HEK293 (cell line): ENCODE results near the gene TBC1D5.

Source experiments
- CTCF ChIA-PET: fragments of 350-600 bp; formaldehyde crosslinking; extraction: SDS; loops from one replicate; lab custom pipeline; 2021; ENCODE audit warnings: antibody characterized with exemption; lab: Yijun Ruan, JAX
- POLR2A ChIA-PET: fragments of 300-600 bp; formaldehyde crosslinking; extraction: SDS; loops from one replicate; lab custom pipeline; 2020; ENCODE audit warnings: antibody characterized with exemption, inconsistent platforms; lab: Yijun Ruan, JAX
- H3K27ac ChIP-seq: fragments of 200-500 bp; sonication (Bioruptor generic); 2 replicates; pipeline ENCODE4 v1.5.1; 2014; ENCODE audit warnings: low read depth, low read length, control low read depth, inconsistent platforms; ENCODE audit errors: extremely low read depth
- H3K36me3 ChIP-seq, 2 experiments: fragments of 200-500 bp in 1 of 2; sonication (Bioruptor generic) in 1 of 2; 1 replicate in 1 of 2; 2 replicates in 1 of 2; pipeline ENCODE4 v1.5.1; 2014 to 2017; ENCODE audit warnings: inconsistent platforms in 2 of 2, low read length in 2 of 2; ENCODE audit not compliant: control insufficient read depth in 2 of 2, insufficient read depth in 1 of 2
- H3K4me1 ChIP-seq: fragments of 200-500 bp; sonication (Bioruptor generic); 2 replicates; pipeline ENCODE4 v1.5.1; 2014; ENCODE audit warnings: mild to moderate bottlenecking, low read length, inconsistent platforms; ENCODE audit not compliant: control insufficient read depth, insufficient read depth
- H3K4me3 ChIP-seq: 2 replicates; pipeline ENCODE4 v1.5.1; 2011; ENCODE audit warnings: low read depth, mild to moderate bottlenecking, control low read depth, low read length, moderate library complexity
- H3K9me3 ChIP-seq: fragments of 200-500 bp; sonication (Bioruptor generic); 2 replicates; pipeline ENCODE4 v1.5.1; 2014; ENCODE audit warnings: low read depth, low read length, inconsistent platforms; ENCODE audit not compliant: control insufficient read depth, insufficient read depth
- BCL11A ChIP-seq: fragments of 450-650 bp; formaldehyde crosslinking; IDR thresholded peaks from 2 replicates; pipeline ENCODE4 v1.5.1; 2016; ENCODE audit warnings: low read depth, missing biosample characterization, missing genetic modification characterization
- PBX3 ChIP-seq: sonication (generic); formaldehyde crosslinking; IDR thresholded peaks from 2 replicates; pipeline ENCODE4 v1.8.1; 2022; ENCODE audit warnings: mild to moderate bottlenecking, moderate library complexity, missing genetic modification reagents
- PRDM4 ChIP-seq: fragments of 450-650 bp; formaldehyde crosslinking; IDR thresholded peaks from 2 replicates; pipeline ENCODE4 v1.5.1; 2017; ENCODE audit warnings: missing biosample characterization, missing genetic modification characterization
- RBAK ChIP-seq: fragments of 450-650 bp; formaldehyde crosslinking; IDR thresholded peaks from 2 replicates; pipeline ENCODE4 v1.5.1; 2016; ENCODE audit warnings: missing biosample characterization, missing genetic modification characterization
- SCRT1 ChIP-seq: fragments of 450-650 bp; formaldehyde crosslinking; IDR thresholded peaks from 2 replicates; pipeline ENCODE4 v1.5.1; 2016; ENCODE audit warnings: missing biosample characterization, missing genetic modification characterization, borderline replicate concordance
- SCRT2 ChIP-seq: fragments of 450-650 bp; formaldehyde crosslinking; IDR thresholded peaks from 2 replicates; pipeline ENCODE4 v1.5.1; 2016; ENCODE audit warnings: missing biosample characterization, missing genetic modification characterization
- ZBTB26 ChIP-seq: fragments of 450-650 bp; formaldehyde crosslinking; optimal IDR thresholded peaks from 2 replicates; pipeline ENCODE3; 2016; ENCODE audit warnings: missing biosample characterization, mild to moderate bottlenecking, missing genetic modification characterization
- ZBTB48 ChIP-seq: fragments of 450-650 bp; formaldehyde crosslinking; IDR thresholded peaks from 2 replicates; pipeline ENCODE4 v1.5.1; 2016; ENCODE audit warnings: missing biosample characterization, missing genetic modification characterization
- ZEB2 ChIP-seq: fragments of 450-650 bp; formaldehyde crosslinking; IDR thresholded peaks from 2 replicates; pipeline ENCODE4 v1.5.1; 2016; ENCODE audit warnings: missing biosample characterization, missing genetic modification characterization
- ZFP69B ChIP-seq: fragments of 450-650 bp; formaldehyde crosslinking; IDR thresholded peaks from 2 replicates; pipeline ENCODE4 v1.5.1; 2016; ENCODE audit warnings: missing biosample characterization, missing genetic modification characterization
- ZNF114 ChIP-seq: fragments of 450-650 bp; formaldehyde crosslinking; IDR thresholded peaks from 2 replicates; pipeline ENCODE4 v1.5.0; 2017; ENCODE audit warnings: missing biosample characterization, missing genetic modification characterization
- ZNF19 ChIP-seq: fragments of 450-650 bp; formaldehyde crosslinking; IDR thresholded peaks from 2 replicates; pipeline ENCODE4; 2016; ENCODE audit warnings: missing biosample characterization, missing genetic modification characterization, low read depth
- ZNF202 ChIP-seq: fragments of 450-650 bp; formaldehyde crosslinking; IDR thresholded peaks from 2 replicates; pipeline ENCODE4 v1.5.1; 2016; ENCODE audit warnings: missing biosample characterization, missing genetic modification characterization, borderline replicate concordance
- ZNF23 ChIP-seq: fragments of 450-650 bp; formaldehyde crosslinking; IDR thresholded peaks from 2 replicates; pipeline ENCODE4 v1.5.1; 2016; ENCODE audit warnings: missing biosample characterization, missing genetic modification characterization, borderline replicate concordance
- ZNF37A ChIP-seq: fragments of 450-650 bp; IDR thresholded peaks from 2 replicates; pipeline ENCODE4 v1.5.1; 2018; ENCODE audit warnings: missing biosample characterization, missing genetic modification characterization
- ZNF404 ChIP-seq: fragments of 450-650 bp; formaldehyde crosslinking; IDR thresholded peaks from 2 replicates; pipeline ENCODE4 v1.5.1; 2017; ENCODE audit warnings: missing biosample characterization, missing genetic modification characterization
- ZNF585B ChIP-seq: fragments of 450-650 bp; formaldehyde crosslinking; IDR thresholded peaks from 2 replicates; pipeline ENCODE4 v1.5.1; 2016; ENCODE audit warnings: missing biosample characterization, missing genetic modification characterization
- ZNF670 ChIP-seq: fragments of 450-650 bp; formaldehyde crosslinking; IDR thresholded peaks from 2 replicates; pipeline ENCODE4 v1.5.1; 2016; ENCODE audit warnings: missing biosample characterization, missing genetic modification characterization, low read depth
- ZNF677 ChIP-seq: fragments of 450-650 bp; IDR thresholded peaks from 2 replicates; pipeline ENCODE4 v1.5.0; 2018; ENCODE audit warnings: missing biosample characterization, mild to moderate bottlenecking, missing genetic modification characterization, moderate library complexity
- ZNF704 ChIP-seq: fragments of 450-650 bp; formaldehyde crosslinking; IDR thresholded peaks from 2 replicates; pipeline ENCODE4 v1.5.1; 2016; ENCODE audit warnings: missing biosample characterization, missing genetic modification characterization
- ZSCAN5A ChIP-seq: fragments of 450-650 bp; formaldehyde crosslinking; IDR thresholded peaks from 2 replicates; pipeline ENCODE4 v1.5.1; 2016; ENCODE audit warnings: missing biosample characterization, missing genetic modification characterization
- TF ChIP-seq, protein P1 (sequence below): IDR thresholded peaks from 2 replicates; pipeline ENCODE4 v1.6.1; 2011; ENCODE audit warnings: mild to moderate bottlenecking, low read depth, low read length, borderline replicate concordance
- TF ChIP-seq, protein P2 (sequence below): fragments of 450-650 bp; formaldehyde crosslinking; conservative IDR thresholded peaks from 2 replicates; pipeline ENCODE4 v1.5.1; 2016; ENCODE audit warnings: low read depth, missing biosample characterization, missing genetic modification characterization

The TBC1D5 gene

DNA sequence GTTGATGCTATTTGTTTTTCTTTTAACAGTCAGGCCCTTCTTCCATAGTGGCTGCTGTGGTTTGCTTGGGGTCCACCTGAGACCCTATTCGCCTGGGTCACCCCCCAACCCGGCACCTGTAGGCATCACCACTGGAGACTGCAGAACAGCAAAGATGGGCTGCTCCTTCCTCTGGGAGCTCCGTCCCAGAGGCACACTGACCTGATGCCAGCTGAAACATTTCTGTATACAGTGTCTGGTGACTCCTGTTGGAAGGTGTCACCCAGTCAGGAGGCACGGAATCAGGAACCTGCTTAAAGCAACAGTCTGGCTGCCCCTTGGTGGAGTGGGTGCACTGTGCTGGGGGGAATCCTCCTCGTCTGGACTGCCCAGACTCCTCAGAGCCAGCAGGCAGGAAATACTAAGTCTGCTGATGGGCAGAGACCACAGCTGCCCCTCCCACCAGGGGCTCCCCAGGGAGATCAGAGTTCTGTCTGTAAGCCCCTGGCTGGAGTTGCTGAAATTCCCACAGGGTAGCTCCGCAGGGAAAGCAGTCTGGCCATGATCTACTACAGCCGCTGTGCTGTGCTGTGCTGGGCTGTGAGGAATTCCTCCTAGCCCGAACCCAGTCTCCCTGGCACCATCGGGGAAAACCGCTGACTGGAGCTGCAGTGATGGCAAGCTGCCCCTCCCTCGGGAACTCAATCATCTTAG lies 248.2 kb downstream of the TBC1D5 start:
- ChIA-PET POLR2A (no interaction called here), CTCF (no interaction called here)
- Histone ChIP-seq H3K4me1 (peaks cover 4% of the 10 kb centered on the region), H3K4me3 (no peak overlapping the region), H3K36me3 (no peaks in the 10 kb centered on the region), H3K9me3 (no peaks in the 10 kb centered on the region), H3K27ac (no peak overlapping the region)
- no peak for TF ChIP-seq ZBTB26 (tag by site-specific recombination)
- TF ChIP-seq, protein P1, sequence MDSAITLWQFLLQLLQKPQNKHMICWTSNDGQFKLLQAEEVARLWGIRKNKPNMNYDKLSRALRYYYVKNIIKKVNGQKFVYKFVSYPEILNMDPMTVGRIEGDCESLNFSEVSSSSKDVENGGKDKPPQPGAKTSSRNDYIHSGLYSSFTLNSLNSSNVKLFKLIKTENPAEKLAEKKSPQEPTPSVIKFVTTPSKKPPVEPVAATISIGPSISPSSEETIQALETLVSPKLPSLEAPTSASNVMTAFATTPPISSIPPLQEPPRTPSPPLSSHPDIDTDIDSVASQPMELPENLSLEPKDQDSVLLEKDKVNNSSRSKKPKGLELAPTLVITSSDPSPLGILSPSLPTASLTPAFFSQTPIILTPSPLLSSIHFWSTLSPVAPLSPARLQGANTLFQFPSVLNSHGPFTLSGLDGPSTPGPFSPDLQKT: no peak
- TF ChIP-seq, protein P2, sequence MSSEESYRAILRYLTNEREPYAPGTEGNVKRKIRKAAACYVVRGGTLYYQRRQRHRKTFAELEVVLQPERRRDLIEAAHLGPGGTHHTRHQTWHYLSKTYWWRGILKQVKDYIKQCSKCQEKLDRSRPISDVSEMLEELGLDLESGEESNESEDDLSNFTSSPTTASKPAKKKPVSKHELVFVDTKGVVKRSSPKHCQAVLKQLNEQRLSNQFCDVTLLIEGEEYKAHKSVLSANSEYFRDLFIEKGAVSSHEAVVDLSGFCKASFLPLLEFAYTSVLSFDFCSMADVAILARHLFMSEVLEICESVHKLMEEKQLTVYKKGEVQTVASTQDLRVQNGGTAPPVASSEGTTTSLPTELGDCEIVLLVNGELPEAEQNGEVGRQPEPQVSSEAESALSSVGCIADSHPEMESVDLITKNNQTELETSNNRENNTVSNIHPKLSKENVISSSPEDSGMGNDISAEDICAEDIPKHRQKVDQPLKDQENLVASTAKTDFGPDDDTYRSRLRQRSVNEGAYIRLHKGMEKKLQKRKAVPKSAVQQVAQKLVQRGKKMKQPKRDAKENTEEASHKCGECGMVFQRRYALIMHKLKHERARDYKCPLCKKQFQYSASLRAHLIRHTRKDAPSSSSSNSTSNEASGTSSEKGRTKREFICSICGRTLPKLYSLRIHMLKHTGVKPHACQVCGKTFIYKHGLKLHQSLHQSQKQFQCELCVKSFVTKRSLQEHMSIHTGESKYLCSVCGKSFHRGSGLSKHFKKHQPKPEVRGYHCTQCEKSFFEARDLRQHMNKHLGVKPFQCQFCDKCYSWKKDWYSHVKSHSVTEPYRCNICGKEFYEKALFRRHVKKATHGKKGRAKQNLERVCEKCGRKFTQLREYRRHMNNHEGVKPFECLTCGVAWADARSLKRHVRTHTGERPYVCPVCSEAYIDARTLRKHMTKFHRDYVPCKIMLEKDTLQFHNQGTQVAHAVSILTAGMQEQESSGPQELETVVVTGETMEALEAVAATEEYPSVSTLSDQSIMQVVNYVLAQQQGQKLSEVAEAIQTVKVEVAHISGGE (tag by site-specific recombination): no peak
- no peak for TF ChIP-seq SCRT2
- TF ChIP-seq ZNF404 (tag by site-specific recombination): no peak
- no peak for TF ChIP-seq SCRT1 (tag by site-specific recombination)
- no peak for TF ChIP-seq ZNF704
- TF ChIP-seq ZNF114 (tag by site-specific recombination): no peak
- TF ChIP-seq ZFP69B: no peak

DNA sequence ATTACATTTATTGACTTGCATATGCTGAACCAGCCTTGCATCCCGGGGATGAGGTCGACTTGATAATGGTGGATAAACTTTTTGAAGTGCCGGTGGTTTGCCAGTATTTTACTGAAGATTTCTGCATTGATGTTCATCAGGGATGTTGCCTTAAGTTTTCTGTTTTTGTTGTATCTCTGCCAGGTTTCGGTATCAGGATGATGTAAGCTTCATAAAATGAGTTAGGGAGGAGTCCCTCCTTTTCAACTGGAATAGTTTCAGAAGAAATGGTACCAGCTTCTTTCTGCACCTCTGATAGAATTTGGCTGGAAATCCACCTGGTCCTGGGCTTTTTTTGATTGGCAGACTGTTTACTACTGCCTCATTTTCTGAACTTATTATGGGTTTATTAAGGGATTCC lies 250.8 kb downstream of the TBC1D5 start:
- Histone ChIP-seq H3K9me3 (no peaks in the 10 kb centered on the region), H3K4me1 (peaks cover 4% of the 10 kb centered on the region), H3K36me3 (no peaks in the 10 kb centered on the region), H3K4me3 (no peak overlapping the region), H3K27ac (no peak overlapping the region)
- ChIA-PET POLR2A (no interaction called here), CTCF (no interaction called here)
- no peak for TF ChIP-seq BCL11A (tag by site-specific recombination)
- no peak for TF ChIP-seq PRDM4 (tag by site-specific recombination)
- no peak for TF ChIP-seq ZNF37A (tag by site-specific recombination)
- no peak for TF ChIP-seq ZNF202 (tag by site-specific recombination)
- no peak for TF ChIP-seq ZBTB48 (tag by site-specific recombination)
- no peak for TF ChIP-seq PBX3 (CRISPR knock-in tag)
- TF ChIP-seq ZNF677 (tag by site-specific recombination): no peak
- 0 out of 2 replicates have a peak, but pooled peaks have one; percentile 24 for TF ChIP-seq ZEB2
- TF ChIP-seq ZSCAN5A (tag by site-specific recombination): no peak
- no peak for TF ChIP-seq ZNF19 (tag by site-specific recombination)
- no peak for TF ChIP-seq ZNF23 (tag by site-specific recombination)
- TF ChIP-seq ZNF585B (tag by site-specific recombination): no peak
- no peak for TF ChIP-seq RBAK (tag by site-specific recombination)
- TF ChIP-seq ZNF114 (tag by site-specific recombination): no peak
- no peak for TF ChIP-seq ZNF670 (tag by site-specific recombination)
